ENCODE measurements around the gene GSG1.

- TF ChIP-seq CTCF (IDR thresholded peaks at IDR 0.05) (no peak), POLR2AphosphoS5 (IDR thresholded peaks at IDR 0.05) (peak in 1 of 4 donors; percentile 12), EP300 (IDR thresholded peaks at IDR 0.05) (no peak), POLR2A (IDR thresholded peaks at IDR 0.05) (no peak)
These were observed 39.3 kb upstream of the GSG1 start for GRCh38 chr12:13142747-13143146.

Measured in sigmoid colon (tissue), 4 donors.